Testis (tissue), 2 donors: ENCODE results near the gene SUGP2.

Experiments
- POLR2A ChIP-seq: fragments of 450-650 bp; IDR thresholded peaks from one replicate; pipeline ENCODE4 v1.6.1; 2017; ENCODE audit warnings: antibody characterized with exemption, mild to moderate bottlenecking, moderate library complexity
- TF ChIP-seq, protein P1 (sequence below), 3 experiments: fragments of 450-650 bp in 2 of 3; fragments of 200-600 bp in 1 of 3; sonication (generic) in 1 of 3; IDR thresholded peaks; one replicate each; pipeline ENCODE4 v1.5.1; 2016 to 2019; ENCODE audit warnings: antibody characterized with exemption in 3 of 3, mild to moderate bottlenecking in 2 of 3, moderate library complexity in 1 of 3

DNA sequence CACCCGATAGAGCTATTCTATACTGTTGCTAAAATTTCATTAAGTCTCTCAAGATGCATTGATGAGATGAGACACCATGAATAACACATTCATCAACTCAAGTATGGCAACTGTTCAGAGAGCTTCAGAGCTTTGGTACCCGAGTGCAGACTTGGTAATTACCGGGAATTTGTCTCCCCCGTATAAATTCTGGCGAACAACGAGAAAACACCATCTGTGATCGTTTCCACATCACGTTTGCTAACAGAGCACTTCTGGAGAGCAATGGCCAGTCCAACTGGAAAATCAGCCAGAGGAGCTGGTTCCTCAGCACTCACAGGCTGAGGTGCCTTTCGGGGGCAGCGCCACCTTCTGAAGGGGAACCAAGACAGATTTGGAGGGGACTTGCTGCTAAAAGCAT, 40.2 kb downstream of the SUGP2 start:
- TF ChIP-seq, protein P1, sequence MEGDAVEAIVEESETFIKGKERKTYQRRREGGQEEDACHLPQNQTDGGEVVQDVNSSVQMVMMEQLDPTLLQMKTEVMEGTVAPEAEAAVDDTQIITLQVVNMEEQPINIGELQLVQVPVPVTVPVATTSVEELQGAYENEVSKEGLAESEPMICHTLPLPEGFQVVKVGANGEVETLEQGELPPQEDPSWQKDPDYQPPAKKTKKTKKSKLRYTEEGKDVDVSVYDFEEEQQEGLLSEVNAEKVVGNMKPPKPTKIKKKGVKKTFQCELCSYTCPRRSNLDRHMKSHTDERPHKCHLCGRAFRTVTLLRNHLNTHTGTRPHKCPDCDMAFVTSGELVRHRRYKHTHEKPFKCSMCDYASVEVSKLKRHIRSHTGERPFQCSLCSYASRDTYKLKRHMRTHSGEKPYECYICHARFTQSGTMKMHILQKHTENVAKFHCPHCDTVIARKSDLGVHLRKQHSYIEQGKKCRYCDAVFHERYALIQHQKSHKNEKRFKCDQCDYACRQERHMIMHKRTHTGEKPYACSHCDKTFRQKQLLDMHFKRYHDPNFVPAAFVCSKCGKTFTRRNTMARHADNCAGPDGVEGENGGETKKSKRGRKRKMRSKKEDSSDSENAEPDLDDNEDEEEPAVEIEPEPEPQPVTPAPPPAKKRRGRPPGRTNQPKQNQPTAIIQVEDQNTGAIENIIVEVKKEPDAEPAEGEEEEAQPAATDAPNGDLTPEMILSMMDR (IDR thresholded peaks at IDR 0.05): no peak
- no peak for TF ChIP-seq POLR2A
